Activated T-cell treated with anti-CD3 and anti-CD28 coated beads, Interleukin-2, amount 50 U/mL, for 72 hours (primary cell): Measurements from ENCODE around the gene MPG. TPM values are rescaled to one million over a fixed set of nuclear protein-coding genes. Genes with fewer than 3 reads are reported as not detected.

ENCODE experiments used
- ATAC-seq, 2 donors: fragments of 150-1000 bp; cut with Tn5 transposase; replicated peaks in 1 of 2; 2 replicates each; pipeline ENCODE4 v1.10.0; 2021; ENCODE audit warnings: moderate library complexity in 2 of 2, mild to moderate bottlenecking in 1 of 2
- DNase-seq, 2 donors: peaks; one replicate each; pipeline ENCODE4 v3.0.0; 2021 to 2022; ENCODE audit warnings: mixed read lengths in 1 of 2
- H3K27ac Mint-ChIP-seq: one replicate; pipeline ENCODE4 v1.8.0; 2022; ENCODE audit warnings: mild to moderate bottlenecking, moderate library complexity, mixed read lengths
- H3K27me3 Mint-ChIP-seq: one replicate; pipeline ENCODE4 v1.8.0; 2022; ENCODE audit warnings: low read depth, mixed read lengths
- H3K36me3 Mint-ChIP-seq, 2 donors: one replicate each; pipeline ENCODE4 v1.8.0; 2022; ENCODE audit warnings: mixed read lengths in 2 of 2, mild to moderate bottlenecking in 1 of 2; ENCODE audit not compliant: insufficient read depth in 2 of 2
- H3K4me1 Mint-ChIP-seq: one replicate; pipeline ENCODE4 v1.8.0; 2022; ENCODE audit warnings: low read depth, mixed read lengths
- H3K4me3 Mint-ChIP-seq, 2 donors: one replicate each; pipeline ENCODE4 v1.8.0; 2022; ENCODE audit warnings: mild to moderate bottlenecking in 2 of 2, mixed read lengths in 2 of 2, moderate library complexity in 2 of 2
- H3K9me3 Mint-ChIP-seq, 2 donors: one replicate each; pipeline ENCODE4 v1.8.0; 2022; ENCODE audit warnings: mixed read lengths in 2 of 2
- total RNA-seq, 2 donors: library from RNA; stranded (reverse); gene quantifications; one replicate each; pipeline ENCODE4 v1.2.3, GENCODE V29; 2022

Gene MPG
- total RNA-seq, 2 donors from 2014 or later, result 49.6 to 50.5 TPM

DNA sequence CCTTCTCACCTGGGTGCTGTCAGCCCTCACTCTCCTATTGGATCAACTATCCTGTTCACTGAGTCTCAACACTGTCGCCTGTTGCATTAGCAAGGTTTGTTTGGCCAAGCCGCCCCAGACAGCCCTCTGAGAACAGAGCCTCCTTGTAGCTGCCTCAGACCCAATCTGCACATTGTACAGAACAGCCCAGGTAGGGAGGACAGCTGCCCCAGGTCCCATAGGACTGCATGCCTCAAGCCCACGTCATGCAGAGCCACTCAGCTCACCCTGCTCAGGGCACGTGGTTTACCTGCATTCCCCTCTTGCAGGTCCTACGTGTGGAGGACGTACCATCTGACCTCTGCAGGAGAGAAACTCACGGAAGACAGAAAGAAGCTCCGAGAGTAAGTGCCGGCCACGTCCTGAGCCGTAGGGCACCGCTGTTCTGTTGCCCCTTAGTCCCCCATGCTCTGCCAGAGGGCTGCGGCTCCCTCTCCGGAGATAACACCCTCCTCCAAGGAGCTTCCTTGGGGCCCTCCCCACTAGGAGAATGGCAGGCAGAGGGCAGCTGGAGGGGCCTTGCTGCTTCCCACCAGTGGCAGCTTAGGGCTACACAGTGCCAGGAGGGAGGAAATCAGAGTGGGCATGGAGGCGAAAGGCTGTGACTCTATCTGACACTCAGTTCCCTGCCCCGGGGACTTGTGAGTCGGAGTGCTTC, 21.6 kb upstream of the MPG start:
- no peak for DNase-seq
- Mint-ChIP-seq H3K4me1 (peaks cover 19% of the 10 kb centered on the region), H3K9me3 (no peaks in the 10 kb centered on the region), H3K27ac (no peak overlapping the region), H3K27me3 (no peaks in the 10 kb centered on the region), H3K36me3 (peaks cover 8 to 21% of the 10 kb centered on the region in 2 donors), H3K4me3 (no peak overlapping the region)
- no peak for ATAC-seq

DNA sequence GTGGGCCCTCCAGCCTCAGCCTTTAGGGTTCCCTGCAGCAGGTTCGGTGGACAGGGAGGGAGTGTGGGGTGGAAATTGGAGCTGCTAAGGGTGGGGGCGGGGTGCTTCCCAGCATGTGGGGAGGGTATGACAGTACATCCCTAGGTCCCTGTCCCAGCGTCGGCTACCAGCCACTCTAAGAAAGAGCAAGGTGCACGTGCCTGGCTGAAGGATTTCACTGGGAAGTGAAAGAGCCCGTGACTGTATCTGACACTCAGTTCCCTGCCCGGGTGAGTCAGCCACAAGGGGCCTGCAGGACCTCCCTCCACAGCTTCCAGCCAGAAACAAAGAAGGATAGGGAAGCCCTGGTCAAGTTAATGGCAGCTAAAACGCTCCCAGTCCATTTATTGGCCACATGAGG, 20.3 kb upstream of the MPG start:
- DNase-seq (no peak), ATAC-seq (no peak)
- H3K27ac Mint-ChIP-seq, result no peak overlapping the region
- peaks cover 10% of the 10 kb centered on the region for H3K4me1 Mint-ChIP-seq
- H3K4me3 Mint-ChIP-seq, result no peak overlapping the region
- no peaks in the 10 kb centered on the region for H3K9me3 Mint-ChIP-seq
- peaks cover 6 to 14% of the 10 kb centered on the region in 2 donors for H3K36me3 Mint-ChIP-seq
- no peaks in the 10 kb centered on the region for H3K27me3 Mint-ChIP-seq

DNA sequence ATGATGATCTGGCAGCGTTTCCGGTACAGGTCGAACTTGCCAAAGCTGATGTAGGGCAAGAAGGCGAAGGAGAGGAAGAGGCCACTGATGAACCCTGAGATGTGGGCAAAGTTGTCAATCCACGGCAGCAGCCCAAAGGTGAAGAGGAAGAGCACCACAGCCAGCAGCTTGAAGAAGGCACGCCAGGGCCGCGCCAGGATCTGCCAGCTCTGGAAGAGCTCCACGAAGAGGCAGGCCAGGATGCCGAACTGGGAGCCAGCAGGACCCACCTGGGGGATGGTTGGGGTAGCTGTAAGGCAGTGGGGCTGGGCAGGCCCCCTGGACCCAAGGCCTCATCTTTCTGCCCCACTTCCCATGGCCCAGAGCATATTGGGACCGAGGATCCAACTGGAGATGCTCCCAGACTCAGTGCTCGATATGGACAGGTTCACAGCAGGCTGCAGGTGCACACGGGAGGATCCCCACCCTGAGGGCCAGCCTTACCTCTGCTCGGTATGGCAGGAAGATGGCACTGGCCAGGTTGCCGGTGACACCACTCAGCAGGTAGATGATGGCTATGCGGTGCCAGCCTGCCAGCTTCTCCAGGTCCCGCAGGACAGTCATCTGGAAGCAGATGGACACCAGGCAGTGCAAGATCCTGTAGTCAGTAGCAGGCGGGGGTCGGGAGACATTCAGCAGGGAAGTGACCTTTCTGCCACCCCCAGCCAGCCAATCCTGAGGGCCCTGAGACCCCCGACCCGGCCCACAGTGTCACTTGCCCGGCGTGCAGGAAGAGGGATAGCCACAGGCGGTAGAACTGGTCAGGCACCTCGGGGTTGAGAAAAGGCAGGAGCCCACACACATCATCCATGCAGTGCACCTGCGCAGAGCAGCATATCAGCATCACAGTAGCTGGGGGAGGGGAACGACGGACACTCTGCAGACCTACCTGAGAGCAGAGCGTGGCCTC, 19.3 kb upstream of the MPG start:
- H3K4me1 Mint-ChIP-seq, result peaks cover 6% of the 10 kb centered on the region
- H3K27me3 Mint-ChIP-seq, result no peaks in the 10 kb centered on the region
- no peak overlapping the region for H3K27ac Mint-ChIP-seq
- H3K9me3 Mint-ChIP-seq, result no peaks in the 10 kb centered on the region
- ATAC-seq (no peak), DNase-seq (no peak)
- no peak overlapping the region for H3K4me3 Mint-ChIP-seq
- peaks cover under 1 to 8% of the 10 kb centered on the region in 2 donors for H3K36me3 Mint-ChIP-seq

DNA sequence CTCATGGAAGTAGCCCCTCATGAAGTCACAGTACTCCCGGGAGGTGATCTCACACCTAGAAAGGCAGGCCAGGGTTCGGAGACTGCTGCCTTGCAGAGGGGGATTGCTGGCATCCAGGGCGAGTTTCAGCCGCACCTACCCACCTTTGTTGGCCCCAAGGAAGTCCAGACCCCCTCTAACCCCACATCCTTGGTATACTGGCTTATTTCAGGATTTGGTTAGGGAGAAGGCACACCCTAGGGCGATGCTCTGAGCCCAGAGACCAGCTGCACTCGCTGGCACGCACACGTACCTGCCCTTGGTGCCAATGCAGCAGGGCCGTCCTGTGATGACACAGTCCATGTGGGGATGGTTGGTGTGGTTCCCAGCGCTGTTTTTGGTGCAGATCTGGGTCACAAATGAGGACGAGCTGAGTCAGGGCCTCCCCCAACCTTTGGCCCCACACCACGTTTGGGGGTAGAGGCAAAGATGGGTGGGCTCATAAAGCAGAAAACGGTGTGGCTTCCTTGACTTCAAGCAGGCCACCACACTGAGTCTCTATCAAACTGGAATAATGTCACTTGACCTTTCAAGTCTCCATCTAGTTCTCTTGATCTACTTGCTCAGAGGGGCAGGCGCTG, 18.5 kb upstream of the MPG start:
- Mint-ChIP-seq H3K4me1 (peaks cover 6% of the 10 kb centered on the region), H3K36me3 (peaks cover 0 to 8% of the 10 kb centered on the region in 2 donors), H3K4me3 (no peak overlapping the region), H3K27ac (no peak overlapping the region), H3K9me3 (no peaks in the 10 kb centered on the region), H3K27me3 (no peaks in the 10 kb centered on the region)
- DNase-seq, result no peak
- ATAC-seq, result no peak

DNA sequence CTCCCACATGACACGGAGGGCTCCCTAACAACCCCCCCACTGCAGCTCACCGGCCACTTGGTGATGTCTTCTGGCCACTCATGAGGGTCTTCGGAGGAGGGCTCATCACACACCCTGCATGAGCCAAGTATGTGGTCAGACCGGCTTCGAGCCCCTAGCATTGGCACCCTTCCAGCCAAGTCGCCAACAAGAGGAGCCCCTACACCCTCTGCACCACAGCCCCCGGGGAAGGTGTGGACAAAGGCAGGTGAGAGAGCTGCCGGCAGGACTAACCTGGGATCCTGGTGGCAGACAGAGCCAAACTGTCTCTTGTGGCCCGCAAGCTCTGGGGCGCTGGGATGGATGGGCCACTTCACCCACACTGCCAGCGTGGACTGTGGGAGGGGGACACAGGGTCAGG, 17.9 kb upstream of the MPG start:
- no peak for DNase-seq
- no peak overlapping the region for H3K4me3 Mint-ChIP-seq
- no peak overlapping the region for H3K27ac Mint-ChIP-seq
- no peaks in the 10 kb centered on the region for H3K27me3 Mint-ChIP-seq
- peaks cover 1% of the 10 kb centered on the region for H3K4me1 Mint-ChIP-seq
- ATAC-seq, result no peak
- peaks cover 0 to 8% of the 10 kb centered on the region in 2 donors for H3K36me3 Mint-ChIP-seq
- no peaks in the 10 kb centered on the region for H3K9me3 Mint-ChIP-seq

DNA sequence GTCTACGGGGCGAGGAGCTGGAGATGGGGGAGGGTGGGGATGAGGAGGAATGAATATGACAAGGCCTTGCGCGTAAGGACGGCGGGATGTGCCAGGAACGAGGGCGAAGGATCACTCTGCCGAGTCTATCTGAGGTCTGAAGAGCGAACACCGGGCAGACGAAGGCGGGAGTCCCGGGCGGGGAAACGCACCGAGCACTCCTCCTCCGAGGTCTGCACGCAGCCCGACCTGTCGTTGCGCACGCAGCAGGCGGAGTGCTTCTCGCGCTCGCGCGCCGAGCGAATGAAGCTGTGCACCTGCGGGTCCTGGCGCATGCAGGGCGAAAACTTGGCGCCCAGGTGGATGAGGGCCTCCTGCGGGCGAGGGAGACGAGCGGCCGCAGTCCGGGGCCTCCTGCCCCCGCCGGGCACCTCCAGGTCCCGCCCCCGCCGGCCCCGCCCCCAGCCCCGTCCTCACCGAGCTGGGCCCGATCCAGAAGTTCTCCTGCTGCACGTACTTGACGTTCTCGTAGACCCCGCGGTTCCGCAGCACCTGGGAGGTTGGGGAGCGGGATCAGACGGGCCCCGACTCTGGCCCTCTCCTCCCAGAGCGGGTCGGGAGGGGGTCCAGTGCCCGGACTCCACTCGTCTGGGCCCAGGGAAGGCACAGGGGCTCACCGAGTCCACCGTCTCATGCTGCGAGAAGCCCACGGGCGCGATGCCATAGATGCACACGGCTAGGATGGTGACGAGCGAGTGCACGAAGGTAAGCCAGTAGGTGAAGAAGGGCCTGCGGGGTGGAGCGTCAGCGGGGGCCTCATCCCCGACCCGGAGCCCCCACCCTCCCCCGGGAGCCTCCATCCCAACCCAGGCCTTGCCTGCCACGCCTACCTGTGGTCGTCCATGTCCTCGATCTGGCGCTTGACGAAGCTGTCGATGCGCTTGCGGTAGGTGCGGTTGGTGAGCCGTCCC, 16.8 kb upstream of the MPG start:
- no peak overlapping the region for H3K27ac Mint-ChIP-seq
- no peak overlapping the region for H3K4me3 Mint-ChIP-seq
- ATAC-seq (no peak), DNase-seq (no peak)
- no peaks in the 10 kb centered on the region for H3K9me3 Mint-ChIP-seq
- no peaks in the 10 kb centered on the region for H3K27me3 Mint-ChIP-seq
- H3K4me1 Mint-ChIP-seq, result peaks cover 7% of the 10 kb centered on the region
- H3K36me3 Mint-ChIP-seq, result peaks cover 0 to 6% of the 10 kb centered on the region in 2 donors

DNA sequence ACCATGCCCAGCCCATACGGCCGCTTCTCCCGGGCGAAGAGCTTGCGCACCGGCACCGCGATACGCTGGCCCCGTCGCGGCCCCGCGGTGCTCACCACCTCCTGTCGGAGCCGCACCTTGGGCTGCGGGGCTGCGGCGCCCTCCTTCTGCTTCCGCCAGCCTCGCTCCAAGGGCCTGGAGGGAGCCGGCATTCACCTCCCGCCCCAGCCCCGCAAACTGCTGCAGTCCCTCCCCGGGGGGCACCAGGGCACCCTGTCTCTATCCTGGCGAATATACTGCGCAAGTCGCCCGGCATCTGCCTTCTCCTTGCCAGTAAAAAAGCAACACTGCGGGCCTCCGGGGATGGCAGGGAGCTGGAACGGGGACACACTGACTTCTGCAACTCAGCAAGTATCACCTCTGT, 16.1 kb upstream of the MPG start:
- H3K4me3 Mint-ChIP-seq, result no peak overlapping the region
- H3K36me3 Mint-ChIP-seq, result peaks cover 0 to 6% of the 10 kb centered on the region in 2 donors
- no peaks in the 10 kb centered on the region for H3K27me3 Mint-ChIP-seq
- no peak overlapping the region for H3K27ac Mint-ChIP-seq
- no peak for DNase-seq
- no peak for ATAC-seq
- no peaks in the 10 kb centered on the region for H3K9me3 Mint-ChIP-seq
- peaks cover 8% of the 10 kb centered on the region for H3K4me1 Mint-ChIP-seq

DNA sequence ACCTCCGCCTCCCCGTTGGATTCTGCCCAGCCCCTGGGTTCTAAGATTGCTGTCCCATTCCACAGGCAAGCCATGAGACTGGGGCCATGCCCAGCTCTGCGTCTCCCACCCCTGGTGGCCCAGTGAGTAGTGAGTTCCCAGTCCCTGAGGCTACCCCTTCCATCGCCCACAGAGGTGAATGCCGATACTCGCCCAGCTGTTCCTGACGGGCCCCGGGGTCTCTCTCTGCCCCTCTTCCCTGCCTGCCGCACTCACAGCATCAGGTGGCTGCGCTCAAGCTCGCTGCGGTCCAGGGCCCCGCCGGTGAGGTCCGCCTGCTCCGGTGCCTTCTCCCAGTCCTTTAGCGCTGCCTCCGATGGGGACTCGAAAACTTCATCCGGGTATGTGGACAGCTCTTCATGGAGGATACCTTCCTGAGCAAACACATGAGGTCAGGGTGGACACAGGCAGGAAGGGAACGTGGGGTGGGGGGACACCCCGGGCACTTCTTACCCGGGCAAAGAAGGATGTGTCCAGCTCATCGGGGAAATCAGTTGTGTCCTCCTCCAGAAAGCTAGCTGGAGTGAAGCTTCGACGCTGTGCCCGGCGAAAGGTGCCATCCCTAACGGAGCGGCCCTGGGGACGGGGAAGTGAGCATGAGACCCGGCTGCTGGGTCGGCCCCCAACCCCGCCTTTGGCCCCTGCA, 15.6 kb upstream of the MPG start:
- Mint-ChIP-seq H3K27ac (no peak overlapping the region), H3K36me3 (peaks cover 0 to 6% of the 10 kb centered on the region in 2 donors)

DNA sequence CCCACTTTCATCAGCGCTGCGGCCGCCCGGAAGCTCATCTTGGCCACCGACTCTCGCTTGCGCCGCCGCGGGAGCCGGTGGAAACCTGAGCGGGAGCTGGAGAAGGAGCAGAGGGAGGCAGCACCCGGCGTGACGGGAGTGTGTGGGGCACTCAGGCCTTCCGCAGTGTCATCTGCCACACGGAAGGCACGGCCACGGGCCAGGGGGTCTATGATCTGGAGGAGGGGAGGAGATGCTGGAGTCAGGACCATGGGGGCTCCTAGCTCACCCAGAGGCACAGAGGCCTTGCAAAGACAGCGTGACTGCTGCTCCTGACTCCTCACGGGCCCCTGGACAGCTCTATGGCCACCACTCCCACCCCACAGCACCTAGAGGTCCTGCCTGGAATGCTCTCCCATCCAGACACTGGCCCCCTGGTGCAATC, 15.0 kb upstream of the MPG start:
- H3K27ac Mint-ChIP-seq, result no peak overlapping the region
- H3K27me3 Mint-ChIP-seq, result no peaks in the 10 kb centered on the region
- peaks cover 0 to 3% of the 10 kb centered on the region in 2 donors for H3K36me3 Mint-ChIP-seq
- DNase-seq (no peak), ATAC-seq (no peak)
- H3K4me1 Mint-ChIP-seq, result peaks cover 8% of the 10 kb centered on the region
- no peak overlapping the region for H3K4me3 Mint-ChIP-seq
- no peaks in the 10 kb centered on the region for H3K9me3 Mint-ChIP-seq

More for the DNA sequence above, 15.6 kb upstream of the MPG start:
- no peak overlapping the region for H3K4me3 Mint-ChIP-seq
- H3K27me3 Mint-ChIP-seq, result no peaks in the 10 kb centered on the region
- DNase-seq (no peak), ATAC-seq (no peak)
- H3K9me3 Mint-ChIP-seq, result no peaks in the 10 kb centered on the region
- H3K4me1 Mint-ChIP-seq, result peaks cover 8% of the 10 kb centered on the region

DNA sequence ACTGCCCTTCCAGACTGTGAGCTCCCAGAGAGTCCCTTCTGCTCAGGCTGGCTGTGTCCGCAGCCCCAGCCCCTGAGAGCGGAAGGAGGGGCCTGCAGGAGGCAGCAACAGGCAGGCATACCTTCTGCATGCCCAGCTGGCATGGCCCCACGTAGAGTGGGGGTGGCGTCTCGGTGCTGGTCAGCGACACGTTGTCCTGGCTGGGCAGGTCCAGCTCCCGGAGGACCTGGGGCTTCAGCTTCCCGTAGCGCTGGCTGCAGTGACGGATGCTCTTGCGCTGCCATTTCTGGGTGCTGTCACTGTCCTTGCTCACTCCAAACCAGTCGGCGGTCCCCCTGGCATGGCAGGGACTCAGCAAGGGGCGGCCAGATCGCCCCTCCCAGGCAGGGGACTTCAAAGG, 14.6 kb upstream of the MPG start:
- Mint-ChIP-seq H3K27ac (no peak overlapping the region), H3K27me3 (no peaks in the 10 kb centered on the region), H3K4me1 (peaks cover 8% of the 10 kb centered on the region), H3K9me3 (no peaks in the 10 kb centered on the region), H3K36me3 (no peaks in the 10 kb centered on the region), H3K4me3 (no peak overlapping the region)
- DNase-seq, result no peak
- no peak for ATAC-seq

DNA sequence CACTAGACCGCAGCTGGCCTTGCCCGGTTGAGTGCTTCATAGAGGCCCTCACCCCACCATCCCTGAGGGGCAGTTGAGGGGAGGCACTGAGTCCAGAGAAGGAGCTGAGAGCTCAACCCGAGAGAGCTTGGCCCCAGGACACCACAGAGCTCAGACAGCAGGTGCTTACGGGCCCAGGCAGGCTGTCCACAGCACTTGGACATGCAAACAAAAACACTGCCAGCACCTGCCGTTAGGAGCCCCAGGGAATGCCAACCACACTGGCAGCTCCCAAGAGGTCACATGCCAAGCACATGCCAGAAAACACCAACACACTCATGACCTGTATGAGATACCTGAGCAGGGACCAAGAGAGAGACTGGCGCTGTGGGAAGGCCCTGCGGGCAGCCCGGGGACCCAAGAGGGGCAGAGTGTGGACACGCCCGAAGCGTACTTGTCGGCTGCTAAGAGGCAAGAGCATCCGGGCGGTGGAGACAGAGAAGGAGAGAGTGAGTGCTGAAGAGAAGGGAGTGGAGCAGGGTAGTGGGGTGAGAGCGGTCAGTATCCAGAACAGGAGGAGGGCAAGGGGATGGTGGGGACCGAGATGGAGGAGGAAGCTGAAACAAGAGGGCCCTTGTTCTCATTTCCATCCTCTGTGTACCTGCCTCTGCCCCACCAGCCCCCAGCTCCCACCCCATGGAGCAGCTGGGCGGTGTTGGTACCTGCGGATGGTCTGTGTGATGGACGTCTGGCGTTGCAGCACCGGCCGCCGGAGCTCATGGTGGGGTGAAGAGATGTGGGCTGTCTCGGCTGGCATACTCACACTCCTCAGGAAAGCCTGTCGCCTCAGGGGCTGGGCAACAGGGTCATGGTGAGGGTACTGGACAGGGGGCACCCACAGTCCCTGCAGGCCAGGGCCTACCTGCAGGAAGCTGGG, 13.8 kb upstream of the MPG start:
- Mint-ChIP-seq H3K9me3 (no peaks in the 10 kb centered on the region), H3K36me3 (no peaks in the 10 kb centered on the region), H3K27me3 (no peaks in the 10 kb centered on the region), H3K27ac (no peak overlapping the region), H3K4me3 (no peak overlapping the region), H3K4me1 (peaks cover 8% of the 10 kb centered on the region)
- no peak for DNase-seq
- ATAC-seq, result no peak
